Endothelial cell (in vitro differentiated cells): Measurements from ENCODE around the gene TP53. TPM values are rescaled to one million over a fixed set of nuclear protein-coding genes. Genes with fewer than 3 reads are reported as not detected.

Experiments
- total RNA-seq: library from RNA; stranded (reverse); fragmentation: NEBNext Ultra II Directional; extraction: Animal tissue kit (Norgen Biotek cat#: 25700); gene quantifications from one replicate; pipeline ENCODE4 v1.2.1, GENCODE V29; 2021; ENCODE audit not compliant: unreplicated experiment

Gene TP53
- total RNA-seq, 1 donor from 2014 or later: 95.5 TPM

Other genes with a start within 250 kb of the TP53 start
- gene FGF11, start 248.0 kb downstream of the TP53 start, total RNA-seq: 19.7 TPM
- 11.8 TPM for gene CHRNB1, start 242.4 kb downstream of the TP53 start, total RNA-seq
- gene ZBTB4, start 207.9 kb downstream of the TP53 start, total RNA-seq: 21.5 TPM
- gene SLC35G6, start 206.0 kb downstream of the TP53 start, total RNA-seq: not detected
- gene POLR2A, start 203.1 kb downstream of the TP53 start, total RNA-seq: 198 TPM
- gene TNFSF12, start 138.4 kb downstream of the TP53 start, total RNA-seq: 16.3 TPM
- gene TNFSF13, start 128.7 kb downstream of the TP53 start, total RNA-seq: 5.6 TPM
- gene SENP3, start 125.6 kb downstream of the TP53 start, total RNA-seq: 57.8 TPM
- 1.6 TPM for gene CD68, start 107.9 kb downstream of the TP53 start, total RNA-seq
- 51.8 TPM for gene MPDU1, start 103.6 kb downstream of the TP53 start, total RNA-seq
- gene SOX15, start 97.4 kb downstream of the TP53 start, total RNA-seq: 1.3 TPM
- 37.9 TPM for gene FXR2, start 72.6 kb downstream of the TP53 start, total RNA-seq
- 100 TPM for gene SAT2, start 59.7 kb downstream of the TP53 start, total RNA-seq
- gene SHBG, start 57.4 kb downstream of the TP53 start, total RNA-seq: 0.95 TPM
- gene ATP1B2, start 36.6 kb downstream of the TP53 start, total RNA-seq: 10.4 TPM
- 21.3 TPM for gene WRAP53, start 987 bp upstream of the TP53 start, total RNA-seq
- 61.9 TPM for gene EFNB3, start 17.7 kb upstream of the TP53 start, total RNA-seq
- gene DNAH2, start 30.3 kb upstream of the TP53 start, total RNA-seq: 0.72 TPM
- gene KDM6B, start 146.7 kb upstream of the TP53 start, total RNA-seq: 47.4 TPM
- gene TMEM88, start 167.6 kb upstream of the TP53 start, total RNA-seq: 13.6 TPM
- 97.9 TPM for gene NAA38, start 170.1 kb upstream of the TP53 start, total RNA-seq
- 6.4 TPM for gene CYB5D1, start 170.5 kb upstream of the TP53 start, total RNA-seq
- gene CHD3, start 201.3 kb upstream of the TP53 start, total RNA-seq: 133 TPM
- gene RNF227, start 228.8 kb upstream of the TP53 start, total RNA-seq: 0.77 TPM
- gene KCNAB3, start 242.4 kb upstream of the TP53 start, total RNA-seq: 1.6 TPM
- 171 TPM for gene TRAPPC1, start 244.5 kb upstream of the TP53 start, total RNA-seq
- 32.6 TPM for gene CNTROB, start 244.7 kb upstream of the TP53 start, total RNA-seq